Keratinocyte (primary cell): ENCODE data around the gene RND3. TPM values are rescaled to one million over a fixed set of nuclear protein-coding genes. Genes with fewer than 3 reads are reported as not detected.

Source experiments
- DNase-seq: peaks from one replicate; pipeline ENCODE4 v3.0.0-alpha.2; 2011; ENCODE audit warnings: low read depth, missing footprints, low spot score
- FAIRE-seq: peaks from 2 replicates; lab custom pipeline; 2011; peaks lifted over from hg19 to GRCh38; lab: Jason Lieb, UNC
- H2AFZ ChIP-seq: 2 replicates; pipeline ENCODE4 v1.6.0; 2012; ENCODE audit warnings: low read length, control low read depth, inconsistent platforms; ENCODE audit not compliant: control insufficient read depth
- H3K27ac ChIP-seq: 2 replicates; pipeline ENCODE4 v1.5.1; 2011; ENCODE audit warnings: low read length; ENCODE audit not compliant: control insufficient read depth, insufficient read depth
- H3K27me3 ChIP-seq: 3 replicates; pipeline ENCODE4 v1.6.0; 2011; ENCODE audit warnings: low read length; ENCODE audit not compliant: control insufficient read depth, insufficient read depth; ENCODE audit errors: extremely low read depth
- H3K36me3 ChIP-seq, 2 experiments: 2 replicates in 1 of 2; 3 replicates in 1 of 2; pipeline ENCODE4 v1.5.1; 2011; ENCODE audit warnings: low read length in 2 of 2, mild to moderate bottlenecking in 1 of 2; ENCODE audit not compliant: control insufficient read depth in 2 of 2, insufficient read depth in 2 of 2; ENCODE audit errors: extremely low read depth in 1 of 2
- H3K4me1 ChIP-seq: 3 replicates; pipeline ENCODE4 v1.5.1; 2011; ENCODE audit warnings: low read length; ENCODE audit not compliant: control insufficient read depth, insufficient read depth; ENCODE audit errors: extremely low read depth
- H3K4me2 ChIP-seq: 3 replicates; pipeline ENCODE4 v1.6.0; 2011; ENCODE audit warnings: low read depth, low read length; ENCODE audit not compliant: control insufficient read depth, insufficient read depth; ENCODE audit errors: extremely low read depth
- H3K4me3 ChIP-seq, 3 experiments: fragments of 200-600 bp in 1 of 3; sonication (generic) in 1 of 3; 2 replicates in 2 of 3; 3 replicates in 1 of 3; pipeline ENCODE4 v1.5.1; 2011 to 2016; ENCODE audit warnings: low read length in 3 of 3, mild to moderate bottlenecking in 3 of 3, control low read depth in 2 of 3, inconsistent platforms in 1 of 3, low read depth in 1 of 3, mixed read lengths in 1 of 3, mixed run types in 1 of 3, moderate library complexity in 1 of 3; ENCODE audit not compliant: control insufficient read depth in 2 of 3, insufficient read depth in 2 of 3; ENCODE audit errors: extremely low read depth in 1 of 3
- H3K79me2 ChIP-seq: 2 replicates; pipeline ENCODE4 v1.6.0; 2012; ENCODE audit warnings: low read length; ENCODE audit not compliant: control insufficient read depth, insufficient read depth
- H3K9ac ChIP-seq: 3 replicates; pipeline ENCODE4 v1.6.0; 2011; ENCODE audit warnings: low read length; ENCODE audit not compliant: control insufficient read depth, insufficient read depth; ENCODE audit errors: extremely low read depth
- H3K9me1 ChIP-seq: 3 replicates; pipeline ENCODE4 v1.6.0; 2011; ENCODE audit warnings: low read length; ENCODE audit not compliant: control insufficient read depth, insufficient read depth; ENCODE audit errors: extremely low read depth
- H3K9me3 ChIP-seq: 2 replicates; pipeline ENCODE4 v1.5.1; 2012; ENCODE audit warnings: low read depth, low read length; ENCODE audit not compliant: control insufficient read depth
- H4K20me1 ChIP-seq: 3 replicates; pipeline ENCODE4 v1.6.0; 2011; ENCODE audit warnings: low read length; ENCODE audit not compliant: control insufficient read depth, insufficient read depth; ENCODE audit errors: extremely low read depth
- EZH2 ChIP-seq: IDR thresholded peaks from one replicate; pipeline ENCODE4 v1.6.1; 2012; ENCODE audit warnings: inconsistent platforms, mild to moderate bottlenecking, low read length, moderate library complexity
- dilution Hi-C: fragments of 300-500 bp; cut with MboI; formaldehyde crosslinking; loops from one replicate; pipeline ENCODE4 v1.7.0; 2020; ENCODE audit warnings: low sequenced_read_pairs; ENCODE audit not compliant: extremely low pct_ligation_motif_present
- polyA plus RNA-seq, 5 experiments: library from polyadenylated mRNA; depleted of rRNA in 3 of 5; stranded (reverse) in 3 of 5; stranded (forward) in 1 of 5; unstranded in 1 of 5; fragments of >200 nt; gene quantifications; 1 replicate in 1 of 5; 2 replicates in 3 of 5; 3 replicates in 1 of 5; pipeline versions ENCODE4 v1.2.1 to v1.2.3, GENCODE V29; 2011 to 2012; ENCODE audit warnings: missing spikeins in 2 of 5, low read depth in 1 of 5, low replicate concordance in 1 of 5
- TF ChIP-seq, protein P1 (sequence below), 3 experiments: IDR thresholded peaks in 1 of 3; conservative IDR thresholded peaks in 1 of 3; optimal IDR thresholded peaks in 1 of 3; 2 replicates in 2 of 3; 3 replicates in 1 of 3; pipeline versions ENCODE3 to v1.5.1; 2011; ENCODE audit warnings: low read length in 3 of 3, mild to moderate bottlenecking in 3 of 3, moderate library complexity in 2 of 3, control low read depth in 1 of 3, inconsistent platforms in 1 of 3; ENCODE audit not compliant: insufficient read depth in 2 of 3; ENCODE audit errors: extremely low read depth in 1 of 3

The RND3 gene
- polyA plus RNA-seq, 1 donor (not counting 4 experiments of a cell fraction or from before 2014, with no cell fraction given): 202 TPM

DNA sequence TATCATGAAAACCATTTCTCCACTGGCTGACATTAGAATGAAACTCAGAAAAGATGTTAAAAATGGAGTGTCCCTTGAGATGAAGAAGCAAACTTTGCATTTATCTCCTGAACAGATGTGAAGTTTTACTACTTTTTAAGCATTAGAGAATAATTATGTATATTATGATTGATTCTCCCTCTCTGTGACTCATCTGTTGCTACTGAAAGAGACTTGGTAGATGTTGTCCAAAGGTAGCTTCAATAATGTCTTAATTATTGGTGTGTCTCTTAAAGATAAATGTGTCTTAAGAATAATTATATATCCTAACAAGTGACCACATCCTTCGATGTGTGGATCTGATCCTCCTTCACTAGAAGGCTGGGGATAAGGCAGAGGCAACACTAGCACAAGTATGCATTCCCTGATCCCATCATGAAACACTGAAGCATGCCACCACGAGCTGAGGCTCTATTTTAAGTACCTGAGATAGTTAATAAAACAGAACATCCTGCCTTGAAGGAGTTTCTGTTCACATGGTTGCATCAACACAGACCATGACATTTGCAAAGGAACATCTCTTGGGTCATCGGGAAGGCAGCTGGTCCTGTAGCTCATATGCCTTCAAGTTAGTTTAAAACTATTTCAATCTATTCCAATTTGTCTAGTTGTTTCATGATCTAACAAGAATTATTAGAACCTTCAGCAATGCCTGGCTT, 15.5 kb downstream of the RND3 start:
- TF ChIP-seq EZH2: no peak
- TF ChIP-seq, protein P1, sequence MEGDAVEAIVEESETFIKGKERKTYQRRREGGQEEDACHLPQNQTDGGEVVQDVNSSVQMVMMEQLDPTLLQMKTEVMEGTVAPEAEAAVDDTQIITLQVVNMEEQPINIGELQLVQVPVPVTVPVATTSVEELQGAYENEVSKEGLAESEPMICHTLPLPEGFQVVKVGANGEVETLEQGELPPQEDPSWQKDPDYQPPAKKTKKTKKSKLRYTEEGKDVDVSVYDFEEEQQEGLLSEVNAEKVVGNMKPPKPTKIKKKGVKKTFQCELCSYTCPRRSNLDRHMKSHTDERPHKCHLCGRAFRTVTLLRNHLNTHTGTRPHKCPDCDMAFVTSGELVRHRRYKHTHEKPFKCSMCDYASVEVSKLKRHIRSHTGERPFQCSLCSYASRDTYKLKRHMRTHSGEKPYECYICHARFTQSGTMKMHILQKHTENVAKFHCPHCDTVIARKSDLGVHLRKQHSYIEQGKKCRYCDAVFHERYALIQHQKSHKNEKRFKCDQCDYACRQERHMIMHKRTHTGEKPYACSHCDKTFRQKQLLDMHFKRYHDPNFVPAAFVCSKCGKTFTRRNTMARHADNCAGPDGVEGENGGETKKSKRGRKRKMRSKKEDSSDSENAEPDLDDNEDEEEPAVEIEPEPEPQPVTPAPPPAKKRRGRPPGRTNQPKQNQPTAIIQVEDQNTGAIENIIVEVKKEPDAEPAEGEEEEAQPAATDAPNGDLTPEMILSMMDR (optimal IDR thresholded peaks at IDR 0.05 in 1 of 3, IDR thresholded peaks at IDR 0.05 in 1 of 3, conservative IDR thresholded peaks at IDR 0.05 in 1 of 3; ENCODE audit: extremely low read depth in 1 of 3, insufficient read depth in 2 of 3, low read length in 3 of 3): no peak
- Histone ChIP-seq H3K79me2 (peaks cover 60% of the 10 kb centered on the region), H4K20me1 (peaks cover 19% of the 10 kb centered on the region), H3K9me1 (peaks cover 2% of the 10 kb centered on the region), H3K27me3 (no peaks in the 10 kb centered on the region), H3K4me1 (peaks cover 59% of the 10 kb centered on the region), H3K4me2 (no peak overlapping the region), H3K9me3 (no peaks in the 10 kb centered on the region), H3K4me3 (no peak overlapping the region), H2AFZ (no peak overlapping the region), H3K9ac (no peak overlapping the region), H3K27ac (peak overlapping the region; percentile 4), H3K36me3 (peaks cover 36 to 75% of the 10 kb centered on the region in 2 experiments)
- dilution Hi-C loops: no loop called here
- peak; percentile 63 for FAIRE-seq
- DNase-seq: no peak

DNA sequence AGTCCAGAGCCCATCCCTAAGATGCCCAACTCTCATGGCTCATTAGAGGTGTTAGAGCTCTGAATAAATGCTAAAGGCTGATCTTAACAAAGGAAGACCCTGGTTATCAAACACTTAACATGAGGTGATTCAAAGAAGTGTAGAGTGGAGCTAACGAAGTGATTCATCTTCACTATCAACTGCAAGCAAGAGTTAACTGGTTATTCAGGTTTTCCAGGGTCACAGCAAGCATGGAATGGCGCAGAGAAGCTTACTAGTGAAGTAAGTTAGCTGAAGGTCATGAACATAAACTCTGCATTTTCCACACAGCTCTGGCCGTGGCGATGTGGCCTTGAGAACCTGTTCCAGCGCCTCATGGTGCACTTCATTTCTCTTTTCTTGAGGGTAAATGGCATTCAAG, 17.0 kb downstream of the RND3 start:
- H3K9me3 ChIP-seq: no peaks in the 10 kb centered on the region
- dilution Hi-C loops: no loop called here
- H3K36me3 ChIP-seq: peaks cover 30 to 60% of the 10 kb centered on the region in 2 experiments
- H4K20me1 ChIP-seq: peaks cover 16% of the 10 kb centered on the region
- TF ChIP-seq, protein P1 (optimal IDR thresholded peaks at IDR 0.05 in 1 of 3, IDR thresholded peaks at IDR 0.05 in 1 of 3, conservative IDR thresholded peaks at IDR 0.05 in 1 of 3; ENCODE audit: extremely low read depth in 1 of 3, insufficient read depth in 2 of 3, low read length in 3 of 3): no peak
- TF ChIP-seq EZH2: no peak
- H3K9me1 ChIP-seq: peaks cover 2% of the 10 kb centered on the region
- H3K9ac ChIP-seq: no peak overlapping the region
- DNase-seq (peak; percentile 40), FAIRE-seq (peak; percentile 36)
- no peaks in the 10 kb centered on the region for H3K27me3 ChIP-seq
- no peak overlapping the region for H3K4me3 ChIP-seq
- H3K4me2 ChIP-seq: no peak overlapping the region
- H3K4me1 ChIP-seq: peaks cover 45% of the 10 kb centered on the region
- H2AFZ ChIP-seq: no peak overlapping the region
- H3K79me2 ChIP-seq: peaks cover 45% of the 10 kb centered on the region
- H3K27ac ChIP-seq: peak overlapping the region; percentile 2
